Kasumi-1 (cell line): ENCODE data around the gene KIF3A.

Source experiments
- DNase-seq, 2 experiments: peaks; one replicate each; lab custom pipeline; 2025; lab: John Stamatoyannopoulos, UW

The KIF3A gene

DNA sequence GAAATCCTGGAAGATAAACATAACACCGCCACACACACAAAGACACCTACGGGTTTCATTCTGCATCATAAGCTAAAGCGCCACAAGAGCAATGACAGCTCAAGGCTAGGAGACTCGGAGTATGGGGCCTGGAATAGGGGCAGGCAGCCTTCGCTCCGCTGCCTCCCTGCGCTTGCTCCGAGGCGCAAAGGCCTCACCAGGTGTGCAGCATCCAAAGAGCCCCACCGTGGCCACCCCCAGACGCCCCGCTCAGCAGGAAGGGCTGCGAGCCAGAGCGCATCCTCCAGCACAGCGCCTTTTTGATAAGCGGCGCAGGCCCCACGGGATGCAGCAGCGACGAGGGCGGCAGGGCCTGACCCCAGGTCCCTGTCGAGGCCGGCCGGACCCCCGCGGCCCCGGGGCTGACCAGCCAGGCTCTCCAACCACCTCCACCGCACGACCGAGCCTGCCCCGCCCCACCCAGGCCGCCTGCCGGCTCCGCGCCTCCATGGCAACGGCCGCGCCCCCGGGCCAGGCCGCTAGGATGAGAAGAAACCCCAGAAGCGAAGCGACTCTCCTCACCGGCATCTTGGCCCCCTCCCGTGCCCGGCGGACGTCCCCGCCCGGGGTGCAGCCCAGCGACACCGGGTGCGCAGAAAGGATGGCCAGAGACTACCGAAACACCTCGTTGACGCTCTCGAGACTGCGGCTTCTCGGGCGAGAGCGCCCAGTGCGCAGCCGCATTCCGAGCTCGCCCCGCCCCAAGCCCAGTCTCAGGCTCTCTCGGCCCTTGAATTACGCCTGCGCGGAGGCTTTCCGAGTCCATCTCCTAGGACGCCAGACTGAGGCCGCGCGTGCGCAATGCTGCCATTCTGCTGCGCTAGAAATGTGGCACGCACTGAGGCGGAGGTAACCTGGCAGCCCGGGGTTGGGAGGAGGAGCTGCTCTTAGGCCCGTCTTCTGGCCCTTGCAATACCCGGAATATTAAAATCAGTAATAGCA is at the start of gene KIF3A:
Gene KIF3A (minus strand): TSS at position 694 of the 981 bp plus-strand sequence. CDS start 127 bp downstream, at position 567.
- DNase-seq, result peak; percentile 93 to 97

- no peak for DNase-seq
Measured at GRCh38 chr5:132787076-132787475, 49.7 kb upstream of the KIF3A start.

GRCh38 chr5:132785864-132786263 is 48.5 kb upstream of the KIF3A start:
- no peak for DNase-seq

- no peak for DNase-seq
Measured at GRCh38 chr5:132785365-132785764, 48.0 kb upstream of the KIF3A start.

- DNase-seq, result peak; percentile 73 to 80
Measured at GRCh38 chr5:132782101-132782500, 44.8 kb upstream of the KIF3A start.

DNA sequence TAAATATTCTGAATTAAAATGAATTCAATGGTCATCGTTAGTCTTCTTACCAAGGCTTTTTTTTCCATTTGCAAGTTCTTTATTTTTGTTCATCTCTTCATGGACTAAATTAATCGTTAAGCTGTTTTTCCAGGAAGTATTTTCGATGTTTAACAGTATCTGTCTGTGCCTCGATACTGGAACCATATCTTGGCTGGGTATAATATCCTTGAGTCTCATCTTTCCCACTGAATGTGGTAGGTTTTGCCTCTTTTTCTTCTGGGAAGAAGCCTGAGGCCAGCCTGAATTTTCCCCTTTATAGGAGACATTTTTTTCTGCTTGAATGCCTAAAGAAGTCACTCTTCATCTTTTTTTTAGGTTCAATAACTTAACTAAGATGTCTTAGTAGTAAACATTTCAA is 43.7 kb upstream of the KIF3A start:
- DNase-seq, result no peak

GRCh38 chr5:132780577-132780976 is 43.2 kb upstream of the KIF3A start:
- peak in 1 of 2 experiments; percentile 19 for DNase-seq

DNA sequence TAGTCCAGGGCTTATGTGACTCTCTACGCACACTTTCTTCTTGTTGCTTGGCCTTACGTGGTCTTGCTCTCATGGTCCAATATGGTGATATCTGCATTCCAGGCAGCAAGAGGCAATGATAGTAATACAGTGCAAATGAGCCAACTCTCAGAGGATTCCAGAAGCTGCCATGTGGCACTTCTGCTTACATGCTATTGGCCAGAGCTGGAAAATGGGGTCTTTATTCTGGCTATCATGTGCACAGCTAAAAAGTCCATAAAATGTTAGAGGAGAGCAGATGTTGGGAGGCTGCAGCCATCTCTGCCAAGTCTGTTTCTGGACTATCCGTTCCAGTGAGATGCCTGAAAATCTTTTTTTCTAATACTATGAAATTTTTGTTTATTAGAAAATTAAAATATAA is 42.6 kb upstream of the KIF3A start:
- no peak for DNase-seq

DNA sequence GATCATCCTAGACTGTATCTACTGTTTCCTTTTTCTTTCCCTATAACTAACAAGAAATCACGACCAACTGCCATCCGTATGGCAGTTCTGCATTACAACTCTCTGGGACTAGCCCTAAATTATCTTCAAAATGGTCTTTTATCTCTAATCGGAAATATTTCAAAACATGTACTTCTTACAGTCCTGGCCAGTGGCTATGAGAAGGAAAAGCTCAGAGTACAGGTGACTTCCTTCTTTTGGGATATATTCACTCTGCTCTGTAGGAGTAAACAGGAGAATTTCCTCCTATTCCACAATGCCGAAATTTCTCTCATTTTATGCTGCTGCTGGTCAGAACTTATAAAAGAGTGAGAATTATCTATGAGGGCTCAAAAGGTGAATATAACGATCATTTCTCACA is 41.5 kb upstream of the KIF3A start:
- no peak for DNase-seq

- DNase-seq, result no peak
Measured at GRCh38 chr5:132778129-132778528, 40.8 kb upstream of the KIF3A start.

DNA sequence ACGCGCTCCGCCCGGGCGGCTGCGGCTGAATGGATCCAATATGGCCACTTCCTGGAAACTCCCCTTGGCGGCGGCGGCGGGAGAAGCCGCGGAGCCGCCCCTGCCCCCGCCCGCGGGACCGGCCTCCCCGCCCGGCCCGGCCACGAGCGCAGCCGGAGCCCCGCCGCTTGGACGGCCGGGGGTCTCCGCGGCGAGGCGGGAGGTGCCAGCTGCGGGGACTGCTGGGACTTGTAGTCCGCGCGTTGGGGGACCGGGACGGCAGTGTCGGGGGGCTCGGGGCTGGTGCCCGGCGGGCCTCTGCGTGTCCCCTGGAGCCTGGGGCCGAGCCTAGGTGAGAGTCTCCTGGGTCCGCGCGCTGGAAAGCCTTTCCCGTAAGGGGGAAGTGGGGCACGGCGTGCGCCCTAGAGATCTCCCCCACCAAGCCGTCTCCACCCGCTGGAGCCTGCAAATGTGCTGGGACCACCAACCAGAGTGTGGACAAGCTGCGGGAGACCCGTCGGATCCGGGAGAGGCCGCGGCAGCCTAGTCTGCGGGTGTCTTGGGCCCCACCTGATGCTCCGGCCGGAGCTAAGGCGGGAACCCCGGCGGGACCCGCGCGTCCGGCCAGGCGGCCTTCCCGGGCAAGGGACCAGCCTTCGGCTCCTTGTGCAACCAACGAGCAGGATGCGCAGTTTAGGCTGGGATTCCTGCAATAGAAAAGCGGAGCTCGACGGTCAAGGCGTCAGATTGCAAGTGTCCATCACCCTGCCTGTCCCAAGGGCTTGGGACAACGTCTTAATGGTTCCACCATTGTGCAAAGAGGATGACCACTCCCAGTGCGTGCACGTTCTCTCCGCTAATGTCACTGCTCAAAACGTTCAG is 40.1 kb upstream of the KIF3A start, which contains the start of gene SEPTIN8:
Gene SEPTIN8 (minus strand): TSS at position 31 of the 861 bp plus-strand sequence. CDS start 102 bp downstream, outside the sequence.
- no peak for DNase-seq

DNA sequence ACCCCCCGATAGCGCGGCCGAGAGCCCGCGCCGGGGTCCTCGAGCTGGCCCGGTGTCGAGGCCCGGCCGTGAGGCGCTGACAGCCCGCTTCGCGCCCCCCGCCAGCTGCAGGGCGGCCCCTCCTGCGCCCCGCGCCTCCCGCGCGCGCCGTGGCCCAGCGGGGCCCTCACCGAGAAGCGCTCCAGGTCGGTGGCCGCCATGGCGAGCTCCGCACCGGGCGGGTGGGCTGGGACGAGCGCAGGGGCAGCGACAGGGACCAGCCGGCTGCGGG is 39.5 kb upstream of the KIF3A start:
- no peak for DNase-seq

- DNase-seq, result no peak
Measured at GRCh38 chr5:132776131-132776937, 39.0 kb upstream of the KIF3A start.

DNA sequence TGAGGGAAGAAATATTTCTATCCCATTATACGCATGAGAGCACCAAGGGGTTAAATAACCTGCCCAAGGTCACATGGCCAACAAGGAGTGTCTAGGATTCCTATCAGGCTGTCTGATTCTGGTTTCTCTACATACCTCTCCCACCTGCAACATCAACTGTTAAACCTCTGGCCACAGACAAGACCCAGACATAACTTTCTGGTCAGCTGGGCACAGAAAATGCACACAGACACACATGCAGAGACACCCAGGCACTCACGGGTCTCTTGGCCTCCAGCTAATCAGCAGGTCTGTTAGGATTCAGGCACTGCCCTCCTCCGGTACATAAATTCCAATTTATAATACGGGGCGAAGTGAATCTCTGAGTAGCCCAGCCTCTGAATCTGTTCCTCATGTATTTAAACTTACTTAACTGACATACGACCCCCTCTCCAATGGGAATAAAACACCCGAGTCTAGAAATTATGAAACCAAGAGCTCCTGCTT is 38.2 kb upstream of the KIF3A start:
- no peak for DNase-seq

DNA sequence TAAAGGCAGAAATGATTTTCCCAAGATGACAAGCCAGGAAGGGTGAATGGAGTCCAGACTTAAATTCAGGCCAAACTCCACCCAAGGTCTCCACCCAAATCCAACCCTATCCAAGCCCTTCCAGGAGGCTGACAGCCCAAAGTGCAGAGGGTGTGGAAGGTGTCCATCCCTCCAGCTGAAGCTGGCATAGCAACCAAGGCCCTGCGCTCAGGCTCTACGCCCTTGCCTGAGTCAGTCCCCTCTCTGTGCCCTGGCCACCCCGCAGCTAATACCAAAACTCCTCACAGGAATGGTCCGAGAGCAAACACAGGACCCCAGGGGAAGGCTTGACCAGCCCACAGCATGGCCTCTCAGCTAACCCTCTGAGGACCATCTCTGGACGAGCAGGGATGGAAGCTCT is 37.5 kb upstream of the KIF3A start:
- no peak for DNase-seq

DNA sequence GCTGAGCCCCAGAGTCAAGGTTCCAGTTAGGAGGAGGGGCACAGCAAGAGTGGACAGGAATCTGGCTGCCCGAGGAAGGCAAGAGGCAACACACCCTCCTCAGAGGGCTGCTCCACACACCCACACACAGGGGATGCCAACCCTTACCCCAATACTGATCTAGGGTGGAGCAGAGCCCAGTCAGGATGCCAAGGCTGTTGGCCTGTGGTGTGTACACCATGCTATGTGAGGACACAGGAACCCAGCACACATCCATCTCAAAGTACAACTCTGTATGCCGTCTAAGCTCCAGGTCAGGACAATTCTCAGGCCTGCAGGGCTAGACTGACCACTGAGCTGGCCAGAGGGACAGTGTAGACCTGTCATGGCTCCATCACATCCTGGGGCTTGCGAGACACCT is 37.1 kb upstream of the KIF3A start:
- no peak for DNase-seq

- DNase-seq, result peak; percentile 75 to 84
Measured at GRCh38 chr5:132773601-132774355, 36.4 kb upstream of the KIF3A start.

DNA sequence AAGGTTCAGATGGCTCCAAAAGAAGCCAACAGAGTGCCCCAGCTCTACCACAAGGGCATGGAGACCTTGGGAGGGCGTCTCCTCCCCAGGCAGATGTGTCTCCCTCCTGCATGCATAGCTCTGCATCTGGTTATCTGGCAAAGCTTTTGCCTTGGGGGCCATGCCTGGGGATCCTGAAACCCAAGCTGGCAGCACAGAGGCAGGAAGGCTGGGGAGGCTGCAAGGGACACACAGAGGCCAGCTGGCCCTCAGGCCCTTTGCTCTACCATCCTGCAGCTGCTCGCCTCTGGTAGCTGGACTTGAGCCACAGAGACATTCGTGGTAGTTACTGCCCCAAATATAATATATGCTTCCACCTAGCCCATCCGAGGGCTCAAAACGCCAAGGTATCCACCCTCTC is 35.8 kb upstream of the KIF3A start:
- no peak for DNase-seq

- DNase-seq, result no peak
Measured at GRCh38 chr5:132772291-132773070, 35.1 kb upstream of the KIF3A start.

DNA sequence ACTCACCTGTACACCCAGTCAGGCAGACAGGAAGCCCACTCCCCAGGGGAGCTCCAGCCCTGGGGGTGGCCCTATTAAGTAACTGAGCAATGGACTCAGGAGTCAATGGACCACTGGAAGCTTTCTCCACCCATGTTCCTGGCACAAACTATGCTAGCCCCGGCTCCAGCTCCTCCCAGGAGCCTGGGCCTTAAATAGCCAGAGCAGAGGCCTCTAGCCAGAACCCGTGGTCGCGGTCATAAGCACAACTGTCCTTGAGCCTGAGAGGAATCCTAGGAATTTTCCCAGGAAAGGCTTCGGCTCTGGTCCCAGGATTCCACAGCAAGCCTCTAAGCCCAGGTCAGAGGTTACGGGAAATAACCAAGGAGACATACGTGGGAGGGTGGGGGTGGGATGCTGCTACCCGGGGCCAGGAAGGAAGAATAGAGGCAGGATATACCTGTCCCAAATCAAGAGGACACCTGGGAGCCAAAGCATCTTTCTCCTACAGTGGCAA is 34.2 kb upstream of the KIF3A start:
- DNase-seq, result no peak
